Measurements from ENCODE around the gene CCBE1.

- TF ChIP-seq TCF12 (IDR thresholded peaks at IDR 0.05; ENCODE audit: low read depth) = no peak
- no peak for TF ChIP-seq RAD21 (IDR thresholded peaks at IDR 0.05; ENCODE audit: low read depth)
- no peak for TF ChIP-seq TEAD4 (IDR thresholded peaks at IDR 0.05)
- TF ChIP-seq CREB1 (IDR thresholded peaks at IDR 0.05; ENCODE audit: low read depth) = no peak
- no peak for TF ChIP-seq MAX (IDR thresholded peaks at IDR 0.05)
- TF ChIP-seq NFIC (IDR thresholded peaks at IDR 0.05) = no peak
- no peak for TF ChIP-seq ZBTB7A (IDR thresholded peaks at IDR 0.05; ENCODE audit: low read depth)
- TF ChIP-seq EP300 (IDR thresholded peaks at IDR 0.05; ENCODE audit: borderline replicate concordance) = no peak
- no peak for TF ChIP-seq REST (IDR thresholded peaks at IDR 0.05; ENCODE audit: low read depth)
- TF ChIP-seq EGR1 (IDR thresholded peaks at IDR 0.05) = no peak
These were observed 18.7 kb upstream of the CCBE1 start for GRCh38 chr18:59715966-59716369.

Data from Ishikawa (cell line).